ENCODE data around the gene ZNF507.

DNA sequence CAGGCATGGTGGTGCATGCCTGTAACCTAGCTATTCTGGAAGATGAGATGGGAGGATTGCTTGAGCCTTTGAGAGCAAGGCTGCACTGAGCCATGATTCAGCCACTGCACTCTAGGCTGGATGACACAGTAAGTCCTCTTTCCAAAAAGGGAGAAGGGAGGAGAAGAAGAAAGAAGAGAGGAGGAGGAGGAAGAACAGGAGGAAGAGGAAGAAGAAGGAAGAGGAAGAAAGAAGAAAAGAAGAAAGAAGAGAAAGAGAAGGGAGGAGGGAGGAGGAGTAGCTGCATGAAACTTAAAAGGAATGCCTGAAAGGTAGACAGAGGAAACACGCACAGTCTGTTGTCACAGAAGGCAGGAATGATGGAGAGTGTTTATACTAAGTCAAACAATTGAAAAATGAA is 56.6 kb downstream of the ZNF507 start:
- TF ChIP-seq, protein P1, sequence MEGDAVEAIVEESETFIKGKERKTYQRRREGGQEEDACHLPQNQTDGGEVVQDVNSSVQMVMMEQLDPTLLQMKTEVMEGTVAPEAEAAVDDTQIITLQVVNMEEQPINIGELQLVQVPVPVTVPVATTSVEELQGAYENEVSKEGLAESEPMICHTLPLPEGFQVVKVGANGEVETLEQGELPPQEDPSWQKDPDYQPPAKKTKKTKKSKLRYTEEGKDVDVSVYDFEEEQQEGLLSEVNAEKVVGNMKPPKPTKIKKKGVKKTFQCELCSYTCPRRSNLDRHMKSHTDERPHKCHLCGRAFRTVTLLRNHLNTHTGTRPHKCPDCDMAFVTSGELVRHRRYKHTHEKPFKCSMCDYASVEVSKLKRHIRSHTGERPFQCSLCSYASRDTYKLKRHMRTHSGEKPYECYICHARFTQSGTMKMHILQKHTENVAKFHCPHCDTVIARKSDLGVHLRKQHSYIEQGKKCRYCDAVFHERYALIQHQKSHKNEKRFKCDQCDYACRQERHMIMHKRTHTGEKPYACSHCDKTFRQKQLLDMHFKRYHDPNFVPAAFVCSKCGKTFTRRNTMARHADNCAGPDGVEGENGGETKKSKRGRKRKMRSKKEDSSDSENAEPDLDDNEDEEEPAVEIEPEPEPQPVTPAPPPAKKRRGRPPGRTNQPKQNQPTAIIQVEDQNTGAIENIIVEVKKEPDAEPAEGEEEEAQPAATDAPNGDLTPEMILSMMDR (IDR thresholded peaks at IDR 0.05): no peak
- no peak for TF ChIP-seq POLR2A (IDR thresholded peaks at IDR 0.05)

Measured in right lobe of liver (tissue), 4 donors.